SK-N-MC (cell line): Measurements from ENCODE around the gene CRKL.

Experiments
- EZH2 ChIP-seq: fragments of 200-600 bp; sonication (generic); IDR thresholded peaks from one replicate; pipeline ENCODE4 v1.6.1; 2017; ENCODE audit warnings: antibody characterized with exemption
- POLR2AphosphoS5 ChIP-seq: IDR thresholded peaks from 2 replicates; pipeline ENCODE4 v1.6.1; 2012; ENCODE audit warnings: mild to moderate bottlenecking, low read depth, low read length, borderline replicate concordance

DNA sequence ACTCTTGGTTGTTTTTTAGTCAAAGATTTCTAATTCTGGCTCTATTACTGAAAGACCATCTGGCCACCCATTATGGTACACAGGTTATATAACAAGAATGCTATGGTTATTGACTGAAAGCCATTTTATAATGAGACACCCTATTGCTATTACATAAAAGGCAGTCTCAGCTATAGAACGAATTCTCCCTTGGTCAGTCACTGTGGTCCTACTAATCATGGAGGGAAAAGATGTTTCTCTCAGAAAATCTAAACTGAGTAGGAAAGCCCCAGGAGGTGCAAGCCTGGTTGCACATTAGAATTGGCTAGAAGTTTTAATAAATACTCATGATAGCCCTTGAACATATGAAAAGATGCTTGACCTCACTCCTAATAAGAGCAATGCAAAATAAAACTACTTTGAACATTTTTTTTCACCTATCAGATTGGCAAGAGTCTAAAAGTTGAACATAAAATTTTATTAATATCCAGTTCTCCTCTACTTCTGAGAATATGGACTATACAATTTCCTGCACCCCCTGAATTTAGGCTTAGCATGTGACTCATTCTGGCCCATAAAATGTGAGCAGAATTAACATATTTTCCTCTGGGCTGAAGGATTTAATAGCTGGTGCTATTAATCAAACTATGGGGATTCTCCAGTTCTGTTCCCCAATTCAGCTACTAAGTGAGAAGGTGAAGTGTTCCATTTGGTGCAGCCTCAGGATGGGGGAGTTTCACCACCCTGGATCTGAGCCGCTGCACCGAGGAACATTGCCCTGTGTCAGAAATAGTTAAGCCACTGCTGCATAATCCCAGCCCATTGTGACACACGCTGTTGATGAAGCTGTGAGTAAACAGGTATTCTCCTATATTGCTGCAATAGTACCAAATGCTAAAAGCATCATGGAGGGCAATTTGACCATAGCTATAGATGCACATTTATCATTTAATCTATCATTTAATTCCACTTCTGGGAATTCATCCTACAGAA, 11.5 kb upstream of the CRKL start:
- TF ChIP-seq EZH2 (no peak), POLR2AphosphoS5 (no peak)
